Type B pancreatic cell (in vitro differentiated cells): ENCODE results near the gene C2orf69. TPM values are rescaled to one million over a fixed set of nuclear protein-coding genes. Genes with fewer than 3 reads are reported as not detected.
A peak's percentile ranks its signal among the peaks of the same experiment; 100 is the strongest.

Experiments
- DNase-seq: peaks from one replicate; pipeline ENCODE4 v3.0.0; 2021; ENCODE audit warnings: mixed read lengths; ENCODE audit not compliant: unreplicated experiment; ENCODE audit errors: extremely low spot score
- H3K27ac Mint-ChIP-seq: 2 replicates; pipeline ENCODE4 v1.8.0; 2021; ENCODE audit warnings: mild to moderate bottlenecking, mixed read lengths
- H3K27me3 Mint-ChIP-seq: 2 replicates; pipeline ENCODE4 v1.8.0; 2021; ENCODE audit warnings: mixed read lengths
- H3K36me3 Mint-ChIP-seq: 2 replicates; pipeline ENCODE4 v1.8.0; 2021; ENCODE audit warnings: mixed read lengths
- H3K4me1 Mint-ChIP-seq: one replicate; pipeline ENCODE4 v1.8.0; 2021; ENCODE audit warnings: mixed read lengths; ENCODE audit not compliant: unreplicated experiment
- H3K4me3 Mint-ChIP-seq: 2 replicates; pipeline ENCODE4 v1.8.0; 2021; ENCODE audit warnings: mild to moderate bottlenecking, mixed read lengths
- H3K9me3 Mint-ChIP-seq: 2 replicates; pipeline ENCODE4 v1.8.0; 2021; ENCODE audit warnings: mixed read lengths
- CTCF ChIP-seq: fragments of 200-600 bp; sonication (generic); conservative IDR thresholded peaks from 2 replicates; pipeline ENCODE4 v1.5.0; 2021; ENCODE audit warnings: antibody characterized with exemption, mild to moderate bottlenecking
- total RNA-seq: library from RNA; stranded (reverse); gene quantifications from 2 replicates; pipeline ENCODE4 v1.2.1, GENCODE V29; 2021; ENCODE audit warnings: low replicate concordance

The C2orf69 gene
- total RNA-seq, 1 donor from 2014 or later: 14.5 TPM

GRCh38 chr2:199946196-199946595, 35.1 kb downstream of the C2orf69 start:
- Mint-ChIP-seq H3K9me3 (no peaks in the 10 kb centered on the region), H3K27me3 (no peaks in the 10 kb centered on the region), H3K4me3 (no peak overlapping the region), H3K36me3 (peaks cover 13% of the 10 kb centered on the region), H3K4me1 (no peaks in the 10 kb centered on the region), H3K27ac (no peak overlapping the region)
- DNase-seq: no peak
- TF ChIP-seq CTCF: no peak

DNA sequence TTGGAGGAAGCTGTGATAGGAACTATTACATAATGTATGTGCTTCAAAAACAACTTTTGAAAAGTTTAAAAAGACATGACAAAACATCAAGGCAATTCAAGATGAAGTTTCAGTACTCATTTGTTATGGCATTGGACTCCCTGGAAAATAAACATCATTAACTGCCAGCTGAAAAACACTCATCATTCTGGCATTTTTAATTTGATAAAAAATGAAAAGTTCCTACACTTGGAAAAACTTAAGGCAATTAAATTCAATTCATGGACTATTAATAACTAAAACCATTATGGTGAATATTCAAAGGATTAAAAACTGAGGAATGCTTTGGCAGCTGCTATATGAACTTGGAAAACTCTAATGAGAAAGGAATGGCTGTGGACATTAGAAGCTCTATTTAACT, 35.7 kb downstream of the C2orf69 start:
- no peaks in the 10 kb centered on the region for H3K9me3 Mint-ChIP-seq
- H3K27ac Mint-ChIP-seq: no peak overlapping the region

GRCh38 chr2:199950396-199950795, 39.3 kb downstream of the C2orf69 start:
- Mint-ChIP-seq H3K4me3 (no peak overlapping the region), H3K4me1 (peaks cover 5% of the 10 kb centered on the region), H3K9me3 (no peaks in the 10 kb centered on the region), H3K27me3 (no peaks in the 10 kb centered on the region), H3K27ac (no peak overlapping the region), H3K36me3 (peaks cover 10% of the 10 kb centered on the region)
- no peak for TF ChIP-seq CTCF
- no peak for DNase-seq

More for the DNA sequence above, 35.7 kb downstream of the C2orf69 start:
- no peak for DNase-seq
- no peak for TF ChIP-seq CTCF
- no peaks in the 10 kb centered on the region for H3K4me1 Mint-ChIP-seq
- peaks cover 13% of the 10 kb centered on the region for H3K36me3 Mint-ChIP-seq
- H3K4me3 Mint-ChIP-seq: no peak overlapping the region
- no peaks in the 10 kb centered on the region for H3K27me3 Mint-ChIP-seq

- Mint-ChIP-seq H3K36me3 (peaks cover 10% of the 10 kb centered on the region), H3K4me1 (peaks cover 5% of the 10 kb centered on the region), H3K9me3 (no peaks in the 10 kb centered on the region), H3K27ac (no peak overlapping the region), H3K27me3 (no peaks in the 10 kb centered on the region), H3K4me3 (no peak overlapping the region)
- no peak for DNase-seq
- no peak for TF ChIP-seq CTCF
Measured at GRCh38 chr2:199951023-199951422, 39.9 kb downstream of the C2orf69 start.

- Mint-ChIP-seq H3K36me3 (peaks cover 3% of the 10 kb centered on the region), H3K9me3 (no peaks in the 10 kb centered on the region), H3K27ac (peak overlapping the region; percentile 95), H3K27me3 (no peaks in the 10 kb centered on the region), H3K4me3 (peak overlapping the region; percentile 99), H3K4me1 (peaks cover 16% of the 10 kb centered on the region)
- DNase-seq: no peak
- TF ChIP-seq CTCF: no peak
Measured at GRCh38 chr2:199955007-199955338, 43.9 kb downstream of the C2orf69 start.
